ENCODE data around the gene NDUFS8.
A peak's percentile ranks its signal among the peaks of the same experiment; 100 is the strongest.

NDUFS8 gene

GRCh38 chr11:68003846-68004550 is 26.5 kb upstream of the NDUFS8 start, which contains the start of gene UNC93B1:
Gene UNC93B1, minus strand, starts transcription at chr11:68004097. Its CDS starts 54 bp downstream, at chr11:68004043.
- peak; percentile 62 for DNase-seq

- no peak for DNase-seq
These were observed 25.7 kb upstream of the NDUFS8 start for GRCh38 chr11:68004551-68005335.

GRCh38 chr11:68006606-68007166 is 23.8 kb upstream of the NDUFS8 start:
- DNase-seq, result no peak

- no peak for DNase-seq
These were observed 22.7 kb upstream of the NDUFS8 start for GRCh38 chr11:68007498-68008380.

- DNase-seq, result no peak
These were observed 21.8 kb upstream of the NDUFS8 start for GRCh38 chr11:68008381-68009337.

GRCh38 chr11:68009391-68010089 is 20.9 kb upstream of the NDUFS8 start:
- no peak for DNase-seq

GRCh38 chr11:68010090-68011041 is 20.1 kb upstream of the NDUFS8 start, which contains the start of gene ALDH3B1:
Gene ALDH3B1, plus strand, starts transcription at chr11:68010327. Its CDS starts 4,971 bp downstream, at chr11:68015298.
- DNase-seq, result no peak

GRCh38 chr11:68011051-68011943 is 19.2 kb upstream of the NDUFS8 start:
- DNase-seq, result no peak

GRCh38 chr11:68012044-68012842 is 18.2 kb upstream of the NDUFS8 start:
- no peak for DNase-seq

- DNase-seq, result no peak
These were observed 17.5 kb upstream of the NDUFS8 start for GRCh38 chr11:68012843-68013610.

- no peak for DNase-seq
These were observed 16.8 kb upstream of the NDUFS8 start for GRCh38 chr11:68013611-68014156.

- DNase-seq, result no peak
These were observed 16.1 kb upstream of the NDUFS8 start for GRCh38 chr11:68014157-68014946.

GRCh38 chr11:68014947-68015447 is 15.5 kb upstream of the NDUFS8 start:
- no peak for DNase-seq

- DNase-seq, result no peak
These were observed 15.0 kb upstream of the NDUFS8 start for GRCh38 chr11:68015467-68015866.

GRCh38 chr11:68016161-68016903 is 14.1 kb upstream of the NDUFS8 start:
- DNase-seq, result no peak
